Right atrium auricular region (tissue), 2 donors: Measurements from ENCODE around the gene MAP3K2. TPM values are rescaled to one million over a fixed set of nuclear protein-coding genes. Genes with fewer than 3 reads are reported as not detected.
"Not testable (repeated sequence)": the region's sequence is repeated elsewhere in the genome, so short reads cannot be mapped to it uniquely, and the experiment has no call there.

ENCODE experiments used
- DNase-seq: peaks from one replicate; pipeline ENCODE4 v3.0.0-alpha.2; 2019; ENCODE audit warnings: low spot score
- H3K27ac ChIP-seq, 2 donors: fragments of 200-600 bp; sonication (generic); 1 replicate in 1 of 2; 2 replicates in 1 of 2; pipeline ENCODE4 v1.5.1; 2016 to 2019
- H3K27me3 ChIP-seq, 2 donors: fragments of 200-600 bp; sonication (generic); one replicate each; pipeline versions ENCODE4 v1.5.1 to v1.6.0; 2017 to 2019
- H3K36me3 ChIP-seq: fragments of 200-600 bp; sonication (generic); one replicate; pipeline ENCODE4 v1.5.1; 2016
- H3K4me1 ChIP-seq, 2 donors: fragments of 200-600 bp; sonication (generic); one replicate each; pipeline versions ENCODE4 v1.5.1 to v1.6.0; 2017 to 2019
- H3K4me3 ChIP-seq, 2 donors: fragments of 200-600 bp; sonication (generic); 1 replicate in 1 of 2; 2 replicates in 1 of 2; pipeline ENCODE4 v1.5.1; 2017 to 2019; ENCODE audit warnings: mild to moderate bottlenecking in 1 of 2, moderate library complexity in 1 of 2
- H3K9me3 ChIP-seq, 2 donors: fragments of 200-600 bp; sonication (generic); one replicate each; pipeline ENCODE4 v1.5.1; 2019
- total RNA-seq, 2 donors: library from RNA; depleted of rRNA; stranded (reverse); fragments of >200 nt; gene quantifications; one replicate each; pipeline ENCODE4 v1.1.0, GENCODE V29; 2016
- TF ChIP-seq, protein P1 (sequence below), 2 donors: fragments of 200-600 bp; sonication (generic); IDR thresholded peaks; one replicate each; pipeline ENCODE4 v1.5.1; 2019; ENCODE audit warnings: antibody characterized with exemption in 2 of 2

Gene MAP3K2
- total RNA-seq, 2 donors from 2014 or later: 20.5 to 20.8 TPM

DNA sequence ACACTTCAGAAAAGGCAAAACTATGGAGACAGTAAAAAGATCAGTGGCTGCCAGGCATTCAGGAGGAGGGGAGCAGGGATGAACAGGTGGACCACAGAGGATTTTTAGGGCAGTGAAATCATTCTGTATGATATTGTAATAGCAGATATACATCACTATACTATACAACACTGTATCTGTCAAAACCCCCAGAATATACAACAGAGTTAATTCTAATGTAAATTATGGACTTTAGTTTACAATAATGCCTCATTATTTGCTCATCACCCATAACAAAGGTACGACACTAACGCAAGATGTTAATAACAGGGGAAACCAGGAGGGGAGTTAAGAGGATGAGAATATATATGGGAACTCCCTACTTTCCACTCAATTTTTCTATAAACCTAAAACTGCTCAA is 28.8 kb downstream of the MAP3K2 start:
- Histone ChIP-seq H3K4me1 (peaks cover 0 to 39% of the 10 kb centered on the region in 2 donors), H3K27ac (no peak overlapping the region), H3K36me3 (no peaks in the 10 kb centered on the region), H3K27me3 (no peaks in the 10 kb centered on the region), H3K4me3 (no peak overlapping the region), H3K9me3 (no peaks in the 10 kb centered on the region)
- TF ChIP-seq, protein P1, sequence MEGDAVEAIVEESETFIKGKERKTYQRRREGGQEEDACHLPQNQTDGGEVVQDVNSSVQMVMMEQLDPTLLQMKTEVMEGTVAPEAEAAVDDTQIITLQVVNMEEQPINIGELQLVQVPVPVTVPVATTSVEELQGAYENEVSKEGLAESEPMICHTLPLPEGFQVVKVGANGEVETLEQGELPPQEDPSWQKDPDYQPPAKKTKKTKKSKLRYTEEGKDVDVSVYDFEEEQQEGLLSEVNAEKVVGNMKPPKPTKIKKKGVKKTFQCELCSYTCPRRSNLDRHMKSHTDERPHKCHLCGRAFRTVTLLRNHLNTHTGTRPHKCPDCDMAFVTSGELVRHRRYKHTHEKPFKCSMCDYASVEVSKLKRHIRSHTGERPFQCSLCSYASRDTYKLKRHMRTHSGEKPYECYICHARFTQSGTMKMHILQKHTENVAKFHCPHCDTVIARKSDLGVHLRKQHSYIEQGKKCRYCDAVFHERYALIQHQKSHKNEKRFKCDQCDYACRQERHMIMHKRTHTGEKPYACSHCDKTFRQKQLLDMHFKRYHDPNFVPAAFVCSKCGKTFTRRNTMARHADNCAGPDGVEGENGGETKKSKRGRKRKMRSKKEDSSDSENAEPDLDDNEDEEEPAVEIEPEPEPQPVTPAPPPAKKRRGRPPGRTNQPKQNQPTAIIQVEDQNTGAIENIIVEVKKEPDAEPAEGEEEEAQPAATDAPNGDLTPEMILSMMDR (IDR thresholded peaks at IDR 0.05): no peak
- DNase-seq: no peak

DNA sequence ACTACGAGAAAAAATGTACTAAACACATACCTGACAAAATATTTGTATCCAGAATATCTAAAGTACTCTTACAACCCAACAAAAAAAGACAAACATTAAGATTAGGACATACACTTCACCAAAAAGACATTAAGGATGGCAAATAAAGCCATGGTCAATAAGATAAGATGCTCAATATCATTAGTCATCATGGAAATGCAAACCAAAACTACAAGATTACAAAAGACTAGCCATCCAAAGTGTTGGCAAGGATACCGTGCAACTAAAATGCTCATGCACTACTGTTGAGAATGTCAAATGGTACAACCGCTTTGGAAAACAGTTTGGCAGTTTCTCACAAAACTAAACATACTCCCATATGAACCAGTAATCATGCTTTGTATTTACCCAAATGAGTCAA is 29.7 kb downstream of the MAP3K2 start:
- Histone ChIP-seq H3K9me3 (no peaks in the 10 kb centered on the region), H3K27me3 (no peaks in the 10 kb centered on the region), H3K27ac (no peak overlapping the region), H3K36me3 (no peaks in the 10 kb centered on the region), H3K4me3 (no peak overlapping the region), H3K4me1 (peaks cover 0 to 30% of the 10 kb centered on the region in 2 donors)
- TF ChIP-seq, protein P1 (IDR thresholded peaks at IDR 0.05): no peak
- DNase-seq: no peak

DNA sequence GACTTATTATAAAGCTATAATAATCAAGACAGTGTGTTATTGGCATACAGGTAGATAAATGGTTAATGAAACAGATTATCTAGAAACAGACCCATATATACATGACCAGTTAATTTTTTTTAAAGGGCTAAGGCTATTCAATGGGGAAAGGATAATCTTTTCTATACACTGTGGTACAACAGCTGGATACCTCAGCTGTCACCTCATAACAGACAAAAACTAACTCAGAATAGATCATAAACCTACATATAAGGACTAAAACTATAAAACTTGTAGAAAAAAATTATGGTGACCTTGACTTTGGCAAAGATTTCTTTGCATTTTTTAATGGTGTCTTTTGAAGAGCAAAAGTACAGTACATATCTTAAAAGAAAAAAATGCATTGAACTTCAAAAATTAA is 30.2 kb downstream of the MAP3K2 start:
- TF ChIP-seq, protein P1 (IDR thresholded peaks at IDR 0.05): no peak
- no peaks in the 10 kb centered on the region for H3K36me3 ChIP-seq
- no peaks in the 10 kb centered on the region for H3K9me3 ChIP-seq
- H3K27ac ChIP-seq: no peak overlapping the region
- no peak overlapping the region for H3K4me3 ChIP-seq
- H3K27me3 ChIP-seq: no peaks in the 10 kb centered on the region
- peaks cover 0 to 26% of the 10 kb centered on the region in 2 donors for H3K4me1 ChIP-seq
- DNase-seq: no peak

DNA sequence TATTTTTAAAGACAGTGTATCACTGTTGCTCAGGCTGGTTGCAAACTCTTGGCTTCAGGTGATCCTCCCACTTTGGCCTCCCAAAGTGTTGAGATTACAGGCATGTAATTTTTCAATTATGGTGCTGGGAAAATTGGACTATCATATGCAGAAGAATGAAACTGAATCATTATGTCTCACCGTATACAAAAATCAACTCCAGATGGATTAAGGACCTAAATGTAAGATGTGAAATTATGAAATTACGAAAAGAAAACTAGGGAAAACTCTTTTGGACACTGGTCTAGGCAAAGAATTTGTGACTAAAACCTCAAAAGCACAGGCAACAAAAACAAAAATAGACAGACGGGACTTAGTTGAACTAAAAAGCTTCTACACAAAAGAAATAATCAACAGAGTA is 31.2 kb downstream of the MAP3K2 start:
- H3K4me3 ChIP-seq: no peak overlapping the region
- DNase-seq: no peak
- TF ChIP-seq, protein P1 (IDR thresholded peaks at IDR 0.05): no peak
- H3K36me3 ChIP-seq: no peaks in the 10 kb centered on the region
- H3K4me1 ChIP-seq: peaks cover 0 to 22% of the 10 kb centered on the region in 2 donors
- H3K27ac ChIP-seq: no peak overlapping the region
- H3K9me3 ChIP-seq: no peaks in the 10 kb centered on the region
- H3K27me3 ChIP-seq: no peaks in the 10 kb centered on the region

DNA sequence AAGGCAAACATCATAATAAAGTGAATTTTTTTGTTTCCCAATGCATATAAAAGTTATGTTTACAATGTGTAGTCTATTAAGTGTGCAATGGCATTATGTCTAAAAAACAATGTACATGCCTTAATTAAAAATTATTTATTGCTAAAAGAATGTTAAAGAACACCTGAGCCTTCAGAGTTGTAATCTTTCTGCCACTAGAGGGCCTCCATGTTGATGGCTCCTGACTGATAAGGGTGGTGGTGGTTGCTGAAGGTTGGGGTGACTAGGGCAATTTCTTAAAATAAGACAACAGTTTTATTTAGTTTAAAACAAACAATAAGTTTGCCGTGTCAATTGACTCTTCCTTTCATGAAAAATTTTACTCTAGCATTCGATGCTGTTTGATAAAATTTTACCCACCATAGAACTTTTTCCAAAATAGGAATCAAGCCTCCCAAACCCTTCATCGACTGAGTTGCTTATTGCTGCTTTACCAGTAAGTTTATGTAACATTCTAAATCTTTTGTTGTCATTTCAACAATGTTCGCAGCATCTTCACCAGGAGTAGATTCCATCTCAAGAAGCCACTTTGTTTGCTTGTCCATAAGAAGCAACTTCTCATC is 32.3 kb downstream of the MAP3K2 start:
- TF ChIP-seq, protein P1 (IDR thresholded peaks at IDR 0.05): peak; percentile 31 to 60
- Histone ChIP-seq H3K4me3 (no peak overlapping the region), H3K27me3 (no peaks in the 10 kb centered on the region), H3K27ac (no peak overlapping the region), H3K4me1 (peaks cover 0 to 30% of the 10 kb centered on the region in 2 donors), H3K36me3 (no peaks in the 10 kb centered on the region), H3K9me3 (no peaks in the 10 kb centered on the region)
- no peak for DNase-seq

DNA sequence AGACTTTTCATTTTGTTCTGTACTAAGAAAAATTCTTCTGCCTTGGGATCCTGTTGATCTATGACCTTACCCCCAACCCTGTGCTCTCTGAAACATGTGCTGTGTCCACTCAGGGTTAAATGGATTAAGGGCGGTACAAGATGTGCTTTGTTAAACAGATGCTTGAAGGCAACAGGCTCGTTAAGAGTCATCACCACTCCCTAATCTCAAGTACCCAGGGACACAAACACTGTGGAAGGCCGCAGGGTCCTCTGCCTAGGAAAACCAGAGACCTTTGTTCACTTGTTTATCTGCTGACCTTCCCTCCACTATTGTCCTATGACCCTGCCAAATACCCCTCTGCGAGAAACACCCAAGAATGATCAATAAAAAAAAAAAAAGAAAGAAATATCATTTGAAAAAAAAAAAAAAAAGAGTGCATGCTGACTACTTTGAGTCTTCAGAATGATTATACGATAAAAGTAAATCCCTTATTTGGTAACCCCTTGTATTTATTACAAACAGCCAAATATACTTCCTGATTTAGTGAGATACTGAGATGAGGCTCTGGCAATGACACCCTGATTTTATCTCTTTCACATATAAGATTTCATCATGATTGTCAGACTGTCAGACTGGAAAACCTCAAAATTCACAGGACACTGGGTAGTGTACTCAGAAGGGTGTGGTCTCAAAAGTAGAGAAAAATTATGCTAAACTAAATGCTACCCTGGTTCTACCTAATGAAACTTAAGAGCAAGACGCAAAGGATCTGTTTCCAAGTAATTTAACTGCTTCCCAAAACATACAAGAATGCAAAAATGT is 33.7 kb downstream of the MAP3K2 start:
- not testable (repeated sequence) for H3K27me3 ChIP-seq, H3K27ac ChIP-seq, H3K4me3 ChIP-seq, H3K9me3 ChIP-seq, DNase-seq, H3K36me3 ChIP-seq
- peaks cover 0 to 27% of the 10 kb centered on the region in 2 donors for H3K4me1 ChIP-seq

DNA sequence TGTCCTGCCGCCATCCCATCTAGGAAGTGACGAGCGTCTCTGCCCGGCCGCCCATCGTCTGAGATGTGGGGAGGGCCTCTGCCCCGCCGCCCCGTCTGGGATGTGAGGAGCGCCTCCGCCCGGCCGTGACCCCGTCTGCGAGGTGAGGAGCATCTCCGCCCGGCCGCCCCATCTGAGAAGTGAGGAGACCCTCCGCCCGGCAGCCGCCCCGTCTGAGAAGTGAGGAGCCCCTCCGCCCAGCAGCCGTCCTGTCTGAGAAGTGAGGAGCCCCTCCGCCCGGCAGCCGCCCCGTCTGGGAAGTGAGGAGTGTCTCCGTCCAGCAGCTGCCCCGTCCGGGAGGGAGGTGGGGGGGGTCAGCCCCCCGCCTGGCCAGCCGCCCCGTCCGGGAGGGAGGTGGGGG is 34.6 kb downstream of the MAP3K2 start:
- not testable (repeated sequence) for H3K27me3 ChIP-seq, DNase-seq, H3K36me3 ChIP-seq, H3K9me3 ChIP-seq, H3K27ac ChIP-seq, H3K4me3 ChIP-seq
- peaks cover 0 to 25% of the 10 kb centered on the region in 2 donors for H3K4me1 ChIP-seq
